GM12801 (cell line): ENCODE results near the gene TBC1D17.

Source experiments
- TF ChIP-seq, protein P1 (sequence below): IDR thresholded peaks from one replicate; pipeline ENCODE4 v1.5.1; 2011; ENCODE audit warnings: control low read depth; ENCODE audit not compliant: insufficient read length; ENCODE audit errors: extremely low read depth

Gene TBC1D17

DNA sequence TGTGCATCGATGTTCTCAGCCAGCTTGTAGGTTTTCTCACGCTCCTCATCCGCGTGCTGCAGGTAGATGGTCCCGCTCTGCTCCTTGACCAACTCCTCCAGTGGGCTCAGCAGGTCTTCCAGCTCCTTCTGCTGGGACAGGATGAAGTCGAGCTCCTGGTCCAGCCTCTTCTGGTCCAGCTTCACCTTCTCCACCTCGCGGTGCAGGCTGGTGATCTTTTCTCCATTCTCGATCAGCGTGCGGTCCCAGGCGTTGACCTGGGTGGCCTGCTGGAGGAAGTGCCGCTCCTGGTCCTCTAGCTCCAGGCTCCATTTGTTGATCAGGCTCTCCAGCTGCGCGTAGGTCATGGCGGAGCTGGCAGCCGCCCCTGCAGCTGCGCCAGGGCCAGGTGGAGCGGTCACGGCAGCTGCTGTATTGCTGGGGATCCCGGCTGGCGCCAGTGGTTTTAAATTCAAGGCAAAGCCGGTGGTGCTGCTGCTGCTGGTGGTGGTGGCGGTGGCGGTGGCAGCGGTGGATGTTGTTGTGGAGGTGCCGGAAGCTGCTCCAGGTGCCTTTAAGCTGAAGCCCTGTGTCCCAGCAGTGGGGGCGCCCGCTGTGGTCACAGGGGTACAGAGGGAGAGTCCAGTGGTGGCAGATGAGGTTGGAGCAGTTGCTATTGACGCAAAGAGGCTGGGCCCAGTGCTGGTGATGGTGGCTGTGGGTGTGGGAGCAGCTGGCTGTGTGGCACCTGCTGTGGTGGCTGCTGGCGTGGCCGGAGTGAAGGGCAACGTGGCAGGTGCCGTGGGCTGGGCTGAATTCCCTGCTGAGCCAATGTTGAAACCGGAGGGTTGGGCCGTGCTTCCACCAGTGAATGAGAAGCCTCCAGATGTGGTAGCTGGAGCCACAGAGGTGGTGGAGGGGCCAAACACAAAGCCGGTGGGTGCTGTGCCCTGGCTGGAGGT, 31.2 kb downstream of the TBC1D17 start:
- TF ChIP-seq, protein P1, sequence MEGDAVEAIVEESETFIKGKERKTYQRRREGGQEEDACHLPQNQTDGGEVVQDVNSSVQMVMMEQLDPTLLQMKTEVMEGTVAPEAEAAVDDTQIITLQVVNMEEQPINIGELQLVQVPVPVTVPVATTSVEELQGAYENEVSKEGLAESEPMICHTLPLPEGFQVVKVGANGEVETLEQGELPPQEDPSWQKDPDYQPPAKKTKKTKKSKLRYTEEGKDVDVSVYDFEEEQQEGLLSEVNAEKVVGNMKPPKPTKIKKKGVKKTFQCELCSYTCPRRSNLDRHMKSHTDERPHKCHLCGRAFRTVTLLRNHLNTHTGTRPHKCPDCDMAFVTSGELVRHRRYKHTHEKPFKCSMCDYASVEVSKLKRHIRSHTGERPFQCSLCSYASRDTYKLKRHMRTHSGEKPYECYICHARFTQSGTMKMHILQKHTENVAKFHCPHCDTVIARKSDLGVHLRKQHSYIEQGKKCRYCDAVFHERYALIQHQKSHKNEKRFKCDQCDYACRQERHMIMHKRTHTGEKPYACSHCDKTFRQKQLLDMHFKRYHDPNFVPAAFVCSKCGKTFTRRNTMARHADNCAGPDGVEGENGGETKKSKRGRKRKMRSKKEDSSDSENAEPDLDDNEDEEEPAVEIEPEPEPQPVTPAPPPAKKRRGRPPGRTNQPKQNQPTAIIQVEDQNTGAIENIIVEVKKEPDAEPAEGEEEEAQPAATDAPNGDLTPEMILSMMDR: no peak

DNA sequence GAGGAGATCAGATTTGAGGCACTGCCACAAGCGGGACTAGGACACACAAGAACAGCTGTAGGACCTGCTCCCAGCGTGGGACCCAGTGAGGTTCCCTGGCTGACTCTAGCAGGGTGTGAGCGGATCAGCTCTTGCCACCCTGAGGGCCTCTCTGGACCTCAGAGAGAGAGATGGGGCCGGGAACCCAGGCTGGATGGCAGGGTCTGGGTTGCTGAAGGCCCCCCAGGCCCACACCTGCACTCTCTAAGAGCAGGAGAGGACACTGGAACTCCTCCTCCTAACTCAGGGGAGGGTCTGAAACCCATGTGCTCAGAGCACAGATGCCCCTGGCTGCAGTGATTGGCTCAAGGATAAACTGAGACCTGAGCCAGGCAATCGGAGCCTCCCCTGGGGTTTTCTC, 32.7 kb downstream of the TBC1D17 start:
- TF ChIP-seq, protein P1: no peak

DNA sequence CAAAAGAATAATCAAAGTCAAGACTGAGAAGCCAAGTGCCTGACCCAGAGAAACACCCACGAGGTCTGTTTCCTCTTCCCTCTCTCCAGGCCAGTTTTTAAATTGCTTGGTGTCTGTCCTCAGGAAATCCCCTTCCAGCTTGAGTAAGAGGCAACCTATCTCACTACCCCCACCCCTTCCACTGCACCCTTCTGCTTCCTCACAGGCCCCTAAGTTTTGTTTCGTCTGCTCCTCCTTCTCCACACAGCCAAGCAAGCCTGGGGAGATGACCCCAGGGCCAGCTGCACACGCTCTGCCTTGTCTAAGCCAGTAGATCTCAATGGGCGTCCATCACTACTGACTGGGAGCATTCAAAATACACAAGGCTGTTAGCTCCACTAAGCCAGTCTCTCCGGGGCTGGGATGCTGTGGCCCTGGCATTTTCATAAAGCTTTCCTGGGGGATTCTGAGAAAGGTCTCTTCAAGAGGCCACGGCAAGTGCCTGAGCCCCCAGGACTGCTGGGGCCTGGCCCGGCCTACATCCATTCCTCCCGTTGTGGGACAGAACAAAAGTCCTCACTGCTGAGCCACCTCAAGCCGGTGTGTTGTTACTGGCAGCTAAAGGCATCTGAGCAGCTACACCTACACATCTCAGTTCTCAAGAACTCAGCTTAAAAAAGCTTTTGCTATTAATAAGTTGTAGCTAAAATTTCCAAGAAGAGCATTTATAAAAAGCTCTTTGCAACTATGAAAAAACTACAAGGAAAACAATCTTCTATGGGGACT, 34.1 kb downstream of the TBC1D17 start:
- TF ChIP-seq, protein P1: no peak

DNA sequence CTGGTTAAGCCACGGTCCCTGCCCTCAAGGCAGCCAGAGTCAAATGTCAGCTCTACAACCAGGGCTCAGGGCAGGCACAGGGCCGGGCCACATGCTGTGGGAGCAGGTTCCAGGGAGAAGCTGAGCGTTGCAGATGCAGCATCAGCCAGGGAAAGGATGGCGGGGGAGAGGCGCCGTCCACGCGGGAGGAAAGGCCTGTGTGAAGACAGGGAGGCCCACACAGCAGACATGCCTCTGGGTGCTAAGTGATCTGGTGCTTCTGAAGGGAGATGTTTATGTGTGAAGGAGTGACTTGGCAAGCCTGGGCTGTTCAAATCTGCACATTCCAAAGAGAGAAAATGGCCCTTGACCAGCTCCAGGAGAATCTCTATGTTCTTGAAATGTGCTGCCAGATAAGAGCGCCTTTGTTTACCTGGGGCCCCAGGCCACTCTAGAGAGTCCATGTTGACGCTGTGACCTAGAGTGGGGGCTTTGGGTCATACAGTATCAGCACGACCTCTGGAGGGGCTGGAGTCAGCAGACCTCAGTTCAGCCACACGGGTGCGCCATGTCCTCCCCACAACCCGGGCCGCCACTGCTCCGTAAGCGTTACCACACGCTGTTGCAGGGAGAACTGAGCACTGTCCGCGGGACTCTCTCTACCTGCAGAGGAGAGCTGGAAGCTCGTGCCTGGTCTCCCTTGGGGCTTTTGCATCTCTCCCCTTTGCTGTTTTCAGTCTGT, 35.6 kb downstream of the TBC1D17 start:
- TF ChIP-seq, protein P1: no peak

DNA sequence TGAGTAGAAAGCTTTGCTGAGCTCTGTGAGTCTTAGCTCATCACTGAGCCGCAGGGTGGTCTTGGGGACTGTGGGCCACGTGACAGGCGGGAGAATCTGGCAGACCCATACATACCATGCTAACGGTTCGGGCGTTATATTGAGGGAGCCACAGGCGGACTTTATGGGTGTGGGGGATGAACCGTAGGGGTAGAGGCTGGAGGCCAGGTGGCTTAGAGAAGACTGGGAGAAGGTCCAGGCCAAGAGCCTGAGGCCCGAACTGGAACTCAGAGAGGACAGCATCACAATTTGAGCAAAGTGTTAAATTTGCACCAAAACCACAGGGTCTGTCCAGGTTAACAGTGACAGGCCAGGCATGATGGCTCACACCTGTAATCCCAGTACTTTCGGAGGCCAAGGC, 36.2 kb downstream of the TBC1D17 start:
- TF ChIP-seq, protein P1: no peak

DNA sequence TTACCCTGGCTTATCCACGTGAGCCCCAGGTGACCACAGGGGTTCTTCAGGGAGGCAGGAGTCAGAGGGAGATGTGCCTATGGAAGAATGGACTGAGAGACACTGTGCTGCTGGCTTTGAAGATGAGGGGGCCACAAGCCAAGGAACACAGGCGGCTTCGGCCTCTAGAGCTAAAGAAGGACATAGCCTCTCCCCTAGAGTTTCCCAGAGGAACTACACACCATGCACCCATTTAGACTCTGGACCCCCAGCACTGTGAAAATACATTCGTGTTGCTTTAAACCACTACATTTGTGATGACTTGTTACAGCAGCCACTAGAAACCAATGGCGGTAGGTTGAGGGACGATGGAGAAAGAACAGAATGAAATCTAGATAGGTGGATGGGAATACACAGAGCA, 37.8 kb downstream of the TBC1D17 start:
- TF ChIP-seq, protein P1: no peak
